GM21360 (cell line): Measurements from ENCODE around the gene CACNA2D1.

ENCODE experiments used
- ATAC-seq: cut with Tn5 transposase; IDR thresholded peaks from one replicate; pipeline ENCODE4 v1.9.1; 2021; ENCODE audit warnings: mild to moderate bottlenecking, moderate library complexity; ENCODE audit not compliant: unreplicated experiment

Gene CACNA2D1

DNA sequence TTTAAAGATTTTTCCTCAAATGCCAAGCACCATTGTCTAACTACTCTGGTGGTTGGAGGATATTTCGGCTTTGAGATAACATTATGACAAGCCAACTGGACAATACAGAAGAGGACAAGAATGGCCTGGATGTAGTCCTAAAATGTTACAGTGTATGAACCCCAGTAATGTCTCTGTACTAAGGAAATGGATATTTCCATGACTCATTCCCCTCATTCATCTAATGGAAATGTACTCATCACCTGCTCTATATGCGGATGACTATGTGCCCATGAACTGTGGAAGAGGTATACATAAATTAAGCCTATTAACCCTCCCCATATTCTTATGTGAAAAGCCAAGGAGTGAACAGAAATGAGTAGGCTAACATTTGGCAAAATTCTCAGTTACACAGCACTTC is 207.9 kb downstream of the CACNA2D1 start:
- ATAC-seq = no peak

GRCh38 chr7:82234457-82235049 is 209.0 kb downstream of the CACNA2D1 start:
- no peak for ATAC-seq

GRCh38 chr7:82230811-82231581 is 212.6 kb downstream of the CACNA2D1 start:
- no peak for ATAC-seq

- ATAC-seq = no peak
These were observed 214.4 kb downstream of the CACNA2D1 start for GRCh38 chr7:82229164-82229563.

DNA sequence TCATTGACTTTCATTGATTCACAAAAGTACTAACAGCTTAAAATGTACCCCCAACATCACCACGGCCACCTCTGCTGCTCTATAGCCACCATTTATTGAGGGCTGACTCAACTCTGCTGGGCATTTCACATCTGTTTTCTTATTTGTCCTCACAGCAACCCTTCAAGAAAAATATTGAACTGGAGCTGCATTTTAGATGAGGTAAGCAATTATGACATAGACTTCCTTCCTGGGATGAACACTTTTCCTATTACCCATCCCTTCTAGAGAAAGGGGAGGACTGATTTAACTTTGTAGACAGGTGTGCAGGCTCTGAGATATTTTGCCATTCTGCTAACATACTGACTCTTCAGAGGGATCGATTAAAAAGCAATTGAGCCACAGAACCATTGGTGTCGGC is 217.4 kb downstream of the CACNA2D1 start:
- ATAC-seq = no peak

- no peak for ATAC-seq
These were observed 219.0 kb downstream of the CACNA2D1 start for GRCh38 chr7:82224529-82224928.

DNA sequence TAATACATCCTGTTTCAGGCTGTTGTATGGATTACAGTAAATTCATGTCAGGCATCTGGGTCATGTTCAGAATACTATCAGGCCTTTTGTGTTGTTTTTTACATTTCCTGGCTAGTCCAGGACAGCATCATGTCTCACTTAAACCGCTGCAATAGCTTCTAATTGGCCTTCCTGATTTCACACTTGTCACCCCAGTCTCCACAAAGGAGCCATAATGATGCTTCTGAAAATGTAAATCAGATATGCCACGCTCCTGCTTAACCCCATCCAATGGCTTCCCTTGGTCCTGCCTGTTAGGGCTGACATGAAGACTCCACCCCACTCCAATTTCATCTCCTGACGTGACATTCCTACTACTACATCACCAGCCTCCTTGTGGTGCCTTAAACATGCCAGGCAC is 220.0 kb downstream of the CACNA2D1 start:
- no peak for ATAC-seq

DNA sequence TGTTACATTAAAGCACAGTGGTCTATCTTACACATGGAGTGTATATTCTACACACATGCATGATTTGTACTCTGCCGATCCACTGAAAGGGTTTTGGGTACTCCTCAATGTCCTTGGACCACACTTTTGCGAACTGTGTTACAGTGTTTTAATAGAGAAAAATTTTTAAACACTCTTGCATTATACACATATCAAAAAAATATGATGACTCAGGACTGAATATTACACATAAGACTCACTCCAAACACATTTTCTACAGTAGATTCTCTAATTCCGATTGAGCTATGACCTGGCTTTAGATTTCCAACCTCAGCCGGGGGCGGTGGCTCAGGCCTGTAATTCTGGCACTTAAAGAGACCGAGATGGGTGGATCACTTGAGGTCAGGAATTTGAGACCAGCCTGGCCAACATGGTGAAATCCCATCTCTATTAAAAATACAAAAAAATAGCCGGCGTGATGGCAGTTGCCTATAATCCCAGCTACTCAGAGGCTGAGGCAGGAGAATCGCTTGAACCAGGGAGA is 222.4 kb downstream of the CACNA2D1 start:
- no peak for ATAC-seq

- ATAC-seq = no peak
These were observed 231.1 kb downstream of the CACNA2D1 start for GRCh38 chr7:82212466-82212865.

GRCh38 chr7:82211333-82211732 is 232.2 kb downstream of the CACNA2D1 start:
- ATAC-seq = no peak

DNA sequence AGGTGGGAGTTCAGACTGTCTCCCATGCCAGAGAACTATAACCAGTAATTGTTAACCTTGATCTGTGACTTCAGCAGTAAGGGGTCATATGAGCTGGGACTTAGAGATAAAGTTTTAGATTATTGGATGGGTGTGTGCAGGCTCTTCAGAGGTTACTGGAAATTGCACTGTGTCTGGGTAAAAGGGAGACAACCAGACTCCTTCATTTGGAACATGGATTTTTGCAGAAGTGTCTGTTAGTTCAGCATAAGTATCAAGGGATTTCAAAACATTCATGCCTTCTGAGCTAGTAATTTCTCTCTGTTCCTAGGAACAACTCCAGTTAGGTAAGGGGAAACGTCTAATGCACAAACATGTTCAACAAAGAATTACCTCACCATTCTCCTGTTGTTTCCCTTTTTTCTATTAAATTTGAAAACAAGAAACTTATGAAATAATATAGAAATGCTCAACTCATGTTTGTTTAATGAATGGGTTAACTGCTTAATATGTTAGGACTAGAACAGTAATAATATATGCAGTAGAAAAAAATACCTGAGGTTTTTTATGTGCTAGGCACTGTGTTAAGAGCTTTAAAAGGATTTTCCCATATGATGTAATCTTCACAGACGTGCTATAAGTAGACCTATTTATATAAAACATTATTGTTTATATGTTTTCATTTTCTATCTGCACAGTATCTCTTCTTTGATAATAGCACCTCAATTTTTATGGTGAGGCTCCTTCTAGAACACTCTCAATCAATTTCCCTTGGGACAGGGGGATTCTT is 233.0 kb downstream of the CACNA2D1 start:
- no peak for ATAC-seq

GRCh38 chr7:82209179-82209747 is 234.3 kb downstream of the CACNA2D1 start:
- ATAC-seq = no peak

DNA sequence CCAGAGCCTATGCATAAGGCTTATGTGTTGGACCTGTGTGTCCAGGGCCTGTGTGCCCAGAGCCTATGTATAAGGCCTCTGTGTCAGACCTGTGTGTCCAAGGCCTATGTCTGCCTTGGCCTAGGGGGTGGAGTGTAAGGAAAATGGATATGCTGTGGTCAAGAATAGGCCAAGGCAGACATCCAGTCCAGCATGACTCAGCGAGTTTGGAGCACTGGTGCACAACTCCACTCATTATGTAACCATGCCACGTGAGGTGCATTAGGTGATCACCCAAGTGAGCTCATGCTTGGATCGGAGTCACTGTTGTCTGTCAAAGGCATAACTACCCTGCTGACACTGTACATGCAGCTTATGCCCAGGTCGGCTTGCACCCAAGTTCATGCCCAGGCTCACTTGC is 238.9 kb downstream of the CACNA2D1 start:
- no peak for ATAC-seq

GRCh38 chr7:82202965-82203364 is 240.6 kb downstream of the CACNA2D1 start:
- no peak for ATAC-seq

- ATAC-seq = no peak
These were observed 241.5 kb downstream of the CACNA2D1 start for GRCh38 chr7:82202107-82202506.

DNA sequence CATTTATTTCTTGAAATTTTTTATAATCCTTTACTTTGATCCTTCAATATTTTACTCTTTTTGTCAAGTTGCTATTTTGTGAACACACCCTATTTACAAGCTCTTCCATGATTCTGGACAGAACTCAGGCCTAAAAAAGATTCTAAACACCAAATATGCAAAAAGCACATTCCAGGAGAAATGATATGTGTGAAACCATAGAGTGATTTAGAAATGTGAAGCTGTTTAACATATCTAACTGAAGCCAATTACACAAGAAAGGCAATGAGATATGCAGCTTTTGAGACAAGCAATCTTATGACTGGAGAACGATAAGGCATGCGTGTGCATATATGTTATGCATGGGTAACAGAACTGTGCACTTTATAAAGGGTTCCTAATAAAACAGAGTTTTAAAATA is 243.0 kb downstream of the CACNA2D1 start:
- ATAC-seq = no peak

- no peak for ATAC-seq
These were observed 249.4 kb downstream of the CACNA2D1 start for GRCh38 chr7:82194016-82194643.

DNA sequence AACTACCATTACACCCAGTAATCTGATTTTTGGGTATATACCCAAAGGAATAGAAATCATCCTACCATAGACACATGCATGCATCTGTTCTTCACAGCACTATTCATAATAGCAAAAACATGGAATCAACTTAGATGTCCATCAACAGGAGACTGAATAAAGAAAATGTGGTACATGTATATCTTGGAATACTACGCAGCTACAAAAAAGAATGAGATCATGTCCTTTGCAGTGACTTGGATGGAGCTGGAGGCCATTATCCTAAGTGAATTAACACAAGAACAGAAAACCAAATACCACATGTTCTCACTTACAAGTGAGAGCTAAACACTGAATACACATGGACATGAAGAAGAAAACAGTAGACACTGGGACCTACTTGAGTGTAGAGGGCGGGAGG is 254.9 kb downstream of the CACNA2D1 start:
- no peak for ATAC-seq

DNA sequence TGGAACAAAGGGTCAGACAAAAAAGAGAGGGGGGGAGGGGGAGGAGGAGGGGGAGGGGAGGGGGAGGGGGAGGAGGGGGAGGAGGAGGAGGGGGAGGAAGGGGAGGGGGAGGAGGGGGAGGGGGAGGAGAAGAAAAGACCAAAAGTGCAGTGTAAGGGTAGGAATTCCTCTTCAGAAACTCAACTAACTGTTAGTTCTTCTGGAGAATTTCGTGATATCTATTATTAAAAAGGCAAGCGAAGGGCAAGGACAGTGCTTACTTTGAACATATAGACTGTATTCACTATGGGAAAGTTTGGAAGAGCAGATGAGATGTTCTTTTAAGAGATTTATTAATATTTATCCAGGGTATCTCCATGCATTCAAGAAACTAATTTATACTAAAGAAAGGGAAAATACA is 258.1 kb downstream of the CACNA2D1 start:
- ATAC-seq = no peak

DNA sequence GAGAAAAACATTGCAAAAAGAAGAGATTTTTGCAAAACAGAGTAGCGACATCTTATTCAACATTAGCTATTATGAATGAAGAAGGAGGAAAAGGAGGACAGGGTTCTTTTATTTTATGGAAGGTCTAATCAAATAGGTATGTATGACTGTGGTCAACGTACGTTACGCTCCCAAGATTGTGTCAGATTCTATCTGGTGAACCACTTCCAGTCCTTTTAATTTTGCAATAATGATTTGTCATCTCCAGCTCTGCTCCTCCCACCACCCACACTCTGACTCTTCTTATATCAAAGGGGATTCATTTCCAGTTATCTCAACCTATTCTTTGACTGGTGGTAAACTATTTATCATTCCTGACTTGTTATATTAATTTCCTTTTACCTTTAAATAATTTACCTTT is 259.9 kb downstream of the CACNA2D1 start:
- ATAC-seq = no peak

GRCh38 chr7:82179311-82179710 is 264.3 kb downstream of the CACNA2D1 start:
- no peak for ATAC-seq
